Astrocyte of the hippocampus (primary cell): Measurements from ENCODE around the gene ADAMTS4.
A peak's percentile ranks its signal among the peaks of the same experiment; 100 is the strongest.

Source experiments
- DNase-seq: peaks from one replicate; pipeline ENCODE4 v3.0.0; 2011; ENCODE audit warnings: low read depth, low spot score

The ADAMTS4 gene

DNA sequence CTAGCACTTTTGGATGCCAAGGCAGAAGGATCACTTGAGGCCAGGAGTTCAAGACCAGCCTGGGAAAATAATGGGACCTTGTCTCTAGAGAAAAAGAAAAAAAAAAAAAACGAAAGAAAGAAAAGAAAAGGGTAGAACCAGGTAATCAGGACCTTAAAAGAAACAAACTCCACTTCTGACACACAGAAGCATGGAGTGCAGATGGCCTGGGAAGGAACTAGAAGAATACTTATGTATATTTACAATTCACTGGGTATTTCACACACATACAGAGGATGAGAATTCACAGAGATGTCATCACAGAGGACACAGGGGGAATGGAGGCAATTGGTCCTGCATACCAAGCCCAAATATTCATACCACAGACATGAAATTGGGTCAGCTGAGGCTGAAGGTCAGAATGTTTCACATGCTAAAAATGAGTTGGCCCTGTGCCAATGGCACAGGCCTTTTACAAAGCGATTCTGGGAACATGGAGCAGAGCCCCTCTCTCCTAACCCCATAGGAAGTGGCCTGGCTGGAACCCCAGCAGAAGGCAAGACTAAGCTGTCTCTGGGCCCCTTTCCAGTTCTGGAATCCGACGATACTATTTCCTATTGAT, 26.0 kb downstream of the ADAMTS4 start:
- DNase-seq, result peak; percentile 39

DNA sequence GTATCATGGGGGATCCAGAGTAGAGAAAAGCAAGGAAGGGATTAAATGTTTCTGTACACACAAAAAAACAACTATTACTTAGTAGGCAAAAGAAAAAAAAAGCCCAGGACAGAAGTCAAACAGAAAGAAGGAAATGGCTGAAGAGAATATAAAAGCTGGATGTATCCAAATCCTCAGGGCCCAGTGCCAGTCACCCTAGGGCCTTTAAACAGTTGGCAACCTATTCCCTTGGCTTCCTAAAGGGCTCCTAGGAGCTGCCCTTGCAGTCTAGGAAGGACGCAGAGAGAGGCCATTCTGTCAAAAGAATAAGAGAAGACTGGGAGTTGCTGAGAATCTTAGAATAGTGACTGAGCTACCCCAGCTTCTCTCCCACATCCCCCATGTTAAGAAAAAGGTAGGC, 26.5 kb downstream of the ADAMTS4 start:
- DNase-seq, result no peak

DNA sequence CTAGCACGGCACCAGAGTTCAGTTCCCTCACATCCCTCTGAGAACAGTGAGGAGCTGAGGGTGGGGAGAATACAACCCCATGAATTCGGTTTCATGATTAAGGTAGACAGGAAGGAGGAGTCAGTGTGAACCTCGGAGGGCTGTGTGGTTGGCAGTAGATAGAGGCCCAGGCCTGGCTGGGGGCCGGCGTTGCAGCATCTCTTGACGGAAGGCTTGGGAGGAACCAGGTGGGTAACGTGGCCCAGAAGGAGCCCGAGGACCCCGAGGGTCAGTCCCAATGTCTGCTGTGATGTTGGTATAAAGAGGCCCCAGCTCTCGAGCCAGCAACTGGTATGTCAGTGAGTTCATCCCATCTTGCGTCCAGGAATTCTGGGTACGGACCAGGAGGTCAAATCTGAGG, 27.2 kb downstream of the ADAMTS4 start:
- DNase-seq, result no peak

DNA sequence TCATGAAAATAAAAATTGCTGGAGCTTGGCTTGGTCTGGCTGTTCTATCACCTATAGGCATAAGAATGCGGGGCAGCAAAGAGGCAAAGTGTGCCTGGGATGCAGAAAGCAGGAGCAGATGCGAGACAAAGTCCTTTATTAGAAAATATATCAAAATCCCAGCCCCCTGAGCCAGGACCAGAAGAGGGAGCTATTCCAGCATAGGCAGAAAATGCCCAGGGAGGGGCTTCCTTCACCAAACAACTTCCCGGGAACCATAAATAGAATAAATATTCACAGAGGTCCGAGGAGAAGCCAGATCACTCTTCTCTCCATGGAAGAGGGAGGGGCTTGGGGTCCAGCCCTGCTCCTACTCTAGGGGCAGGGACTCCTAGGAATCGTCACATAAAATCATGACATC, 27.7 kb downstream of the ADAMTS4 start:
- DNase-seq, result no peak

DNA sequence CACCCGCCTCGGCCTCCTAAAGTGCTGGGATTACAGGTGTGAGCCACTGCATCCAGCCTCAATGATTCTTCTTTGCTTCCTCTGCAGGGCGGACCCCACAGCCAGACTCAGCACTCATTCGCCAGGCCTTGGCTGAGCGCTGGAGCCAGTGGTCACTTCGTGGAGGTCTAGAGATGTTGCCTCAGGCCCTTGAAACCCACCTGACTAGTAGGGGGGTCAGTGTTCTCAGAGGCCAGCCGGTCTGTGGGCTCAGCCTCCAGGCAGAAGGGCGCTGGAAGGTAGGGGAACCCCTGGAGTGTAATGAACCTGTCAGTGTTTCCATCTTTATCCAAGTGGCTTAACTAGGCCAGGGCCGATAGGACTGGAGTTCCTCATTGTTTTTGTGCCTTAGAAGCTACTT, 29.9 kb downstream of the ADAMTS4 start:
- DNase-seq, result no peak

DNA sequence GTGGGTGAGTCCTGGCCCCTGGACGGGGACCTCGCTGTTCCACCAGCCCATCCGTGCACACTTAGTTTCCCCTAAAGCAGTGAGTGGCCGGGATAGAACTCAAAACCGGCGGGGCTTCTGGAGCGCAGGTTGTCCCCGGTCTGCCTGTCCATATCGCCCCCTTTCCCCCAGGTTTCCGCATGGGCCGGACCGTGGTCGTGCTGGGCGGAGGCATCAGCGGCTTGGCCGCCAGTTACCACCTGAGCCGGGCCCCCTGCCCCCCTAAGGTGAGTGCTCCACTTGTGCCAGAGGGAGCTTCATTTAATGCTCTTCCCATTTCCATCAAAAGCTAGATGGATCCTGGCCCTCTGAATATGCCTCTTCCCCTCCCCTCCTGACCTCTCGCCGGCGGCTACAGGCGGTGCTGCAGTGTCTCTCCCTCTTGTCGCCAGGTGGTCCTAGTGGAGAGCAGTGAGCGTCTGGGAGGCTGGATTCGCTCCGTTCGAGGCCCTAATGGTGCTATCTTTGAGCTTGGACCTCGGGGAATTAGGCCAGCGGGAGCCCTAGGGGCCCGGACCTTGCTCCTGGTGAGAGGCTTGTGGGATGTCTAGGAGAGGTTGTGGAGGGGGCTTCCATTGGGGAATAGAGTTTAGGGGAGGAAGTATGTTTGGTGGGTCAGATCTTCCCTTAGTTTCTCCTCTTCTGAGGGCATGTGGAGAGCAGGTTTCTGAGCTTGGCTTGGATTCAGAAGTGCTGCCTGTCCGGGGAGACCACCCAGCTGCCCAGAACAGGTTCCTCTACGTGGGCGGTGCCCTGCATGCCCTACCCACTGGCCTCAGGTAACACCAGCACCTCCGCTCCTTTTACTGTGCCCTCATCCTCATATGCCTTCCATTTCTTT, 31.9 kb downstream of the ADAMTS4 start:
- peak; percentile 33 for DNase-seq

DNA sequence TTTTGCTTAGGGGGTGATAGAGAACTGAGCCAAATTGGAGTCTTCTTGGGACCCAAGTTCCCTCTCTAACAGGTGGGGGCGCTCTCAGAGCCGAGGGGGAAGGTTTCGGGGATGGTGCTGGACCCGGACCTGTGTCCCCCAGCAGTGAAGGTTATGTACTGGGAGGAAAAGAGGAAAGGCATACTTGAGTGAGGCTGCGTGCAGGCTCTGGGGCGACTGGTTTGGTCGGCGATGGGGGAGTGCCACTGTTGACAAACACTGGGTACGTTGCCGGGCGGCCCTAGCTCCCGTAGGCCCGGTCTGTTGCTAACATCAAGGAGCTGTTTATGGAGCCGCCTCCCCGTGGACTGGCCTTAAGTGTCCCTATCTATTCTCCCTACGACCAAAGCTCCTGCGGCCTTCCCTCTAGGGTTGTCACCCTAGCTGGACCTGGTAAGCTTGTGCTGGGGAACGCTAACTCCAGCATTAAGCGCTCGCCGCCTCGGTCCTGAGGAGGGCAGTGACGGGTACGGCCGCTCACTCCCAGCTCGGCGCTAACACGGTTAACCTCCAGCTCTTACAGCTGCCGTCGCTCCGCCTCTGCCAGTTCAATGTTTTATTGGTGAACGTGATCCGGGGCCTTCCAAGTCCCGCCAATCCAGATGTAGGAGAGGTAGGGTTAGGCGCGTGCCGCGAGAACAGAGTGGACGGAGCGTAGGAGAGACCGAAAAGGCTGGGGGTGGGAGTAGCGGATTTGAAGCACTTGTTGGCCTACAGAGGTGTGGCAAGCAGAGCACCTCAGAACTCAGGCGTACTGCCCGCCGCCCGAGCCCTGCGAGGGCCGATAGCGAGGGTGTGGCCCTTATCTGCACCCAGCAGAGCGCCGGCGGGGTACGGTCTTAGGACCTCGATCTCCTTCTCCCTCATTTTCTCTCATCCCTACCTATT, 32.8 kb downstream of the ADAMTS4 start, which contains the start of gene PPOX:
Gene PPOX (plus strand): TSS at position 685 of the 927 bp plus-strand sequence. CDS start 422 bp downstream, outside the sequence.
- DNase-seq, result peak; percentile 99

DNA sequence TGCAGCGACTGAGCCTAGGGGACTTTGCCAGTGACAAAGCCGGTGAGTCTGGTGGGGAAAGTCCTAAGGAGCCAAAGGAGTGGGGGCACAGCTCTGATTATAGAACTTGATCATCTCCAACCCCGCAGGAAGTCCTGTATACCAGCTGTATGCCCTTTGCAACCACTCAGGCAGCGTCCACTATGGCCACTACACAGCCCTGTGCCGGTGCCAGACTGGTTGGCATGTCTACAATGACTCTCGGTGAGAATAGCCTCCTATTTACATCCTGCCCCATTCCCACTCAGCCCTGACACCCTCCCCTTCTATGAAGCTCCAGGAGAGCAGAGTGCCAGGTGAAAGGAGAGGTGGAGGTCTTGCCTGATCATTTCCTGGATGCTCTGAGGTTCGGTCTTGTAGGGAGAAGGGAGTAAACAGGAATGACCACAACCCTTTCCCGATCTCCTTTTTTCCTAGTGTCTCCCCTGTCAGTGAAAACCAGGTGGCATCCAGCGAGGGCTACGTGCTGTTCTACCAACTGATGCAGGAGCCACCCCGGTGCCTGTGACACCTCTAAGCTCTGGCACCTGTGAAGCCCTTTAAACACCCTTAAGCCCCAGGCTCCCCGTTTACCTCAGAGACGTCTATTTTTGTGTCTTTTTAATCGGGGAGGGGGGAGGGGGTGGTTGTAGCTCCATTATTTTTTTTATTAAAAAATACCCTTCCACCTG, 33.8 kb downstream of the ADAMTS4 start:
- DNase-seq, result no peak

DNA sequence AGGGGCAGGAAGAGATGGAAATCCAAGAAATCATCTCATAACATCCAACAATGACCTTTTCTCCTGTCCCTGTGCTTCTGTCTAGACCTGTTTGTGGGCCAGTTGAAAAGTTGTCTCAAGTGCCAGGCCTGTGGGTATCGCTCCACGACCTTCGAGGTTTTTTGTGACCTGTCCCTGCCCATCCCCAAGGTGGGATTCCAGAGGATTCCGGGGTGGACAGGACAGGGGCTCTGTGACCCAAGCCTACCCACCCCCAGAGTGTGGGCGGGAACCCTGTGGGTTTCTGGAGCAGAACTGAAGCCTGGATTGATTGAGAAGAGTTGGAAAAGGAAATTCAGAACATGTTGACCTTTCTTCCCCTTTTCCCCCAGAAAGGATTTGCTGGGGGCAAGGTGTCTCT, 35.1 kb downstream of the ADAMTS4 start:
- DNase-seq, result no peak

DNA sequence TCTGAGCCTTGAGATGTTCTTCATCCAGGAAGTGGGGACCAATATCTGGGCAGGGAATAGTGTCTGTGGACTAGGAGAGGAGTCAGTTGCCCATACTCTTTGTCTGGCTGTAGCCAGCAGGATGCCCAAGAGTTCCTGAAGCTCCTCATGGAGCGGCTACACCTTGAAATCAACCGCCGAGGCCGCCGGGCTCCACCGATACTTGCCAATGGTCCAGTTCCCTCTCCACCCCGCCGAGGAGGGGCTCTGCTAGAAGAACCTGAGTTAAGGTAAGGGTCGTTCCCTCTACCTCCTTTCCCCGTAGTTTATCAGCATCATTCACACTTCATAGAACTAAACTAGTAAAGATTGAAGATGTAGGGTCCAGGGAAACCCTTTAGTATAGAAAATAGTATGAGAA, 36.0 kb downstream of the ADAMTS4 start:
- no peak for DNase-seq

DNA sequence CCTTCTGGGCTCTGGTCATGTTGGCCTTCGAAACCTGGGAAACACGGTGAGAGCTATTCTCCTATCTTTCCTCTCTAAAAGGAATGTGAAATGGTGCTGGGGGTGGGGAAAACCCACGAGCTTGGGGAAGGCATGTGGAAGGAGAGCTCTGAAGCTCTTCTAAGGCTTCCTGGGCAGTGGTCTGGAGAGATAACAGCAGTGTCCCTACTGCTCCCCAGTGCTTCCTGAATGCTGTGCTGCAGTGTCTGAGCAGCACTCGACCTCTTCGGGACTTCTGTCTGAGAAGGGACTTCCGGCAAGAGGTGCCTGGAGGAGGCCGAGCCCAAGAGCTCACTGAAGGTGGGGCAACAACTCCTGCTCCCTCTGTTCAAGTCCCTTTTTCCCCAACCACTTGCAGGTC, 36.8 kb downstream of the ADAMTS4 start:
- no peak for DNase-seq

DNA sequence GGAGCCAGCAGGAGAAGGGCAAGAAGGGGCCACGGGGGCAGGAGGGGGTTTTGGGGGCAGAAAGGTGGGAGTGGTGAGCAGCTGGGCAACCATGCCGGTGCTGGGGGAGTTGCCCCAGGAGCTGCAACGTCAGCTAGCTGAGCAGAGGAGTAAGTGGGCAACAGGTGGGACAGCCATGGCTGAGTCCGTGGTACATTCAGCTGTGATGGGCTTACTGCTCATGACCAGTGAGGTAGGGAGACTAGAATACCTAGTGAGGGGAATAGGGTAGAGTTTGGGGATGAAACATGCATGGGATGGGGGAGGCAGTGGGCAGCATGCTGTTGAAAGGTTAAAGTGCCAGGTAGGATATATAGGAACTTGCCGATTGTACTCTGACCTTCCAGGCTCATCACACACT, 37.2 kb downstream of the ADAMTS4 start:
- no peak for DNase-seq

DNA sequence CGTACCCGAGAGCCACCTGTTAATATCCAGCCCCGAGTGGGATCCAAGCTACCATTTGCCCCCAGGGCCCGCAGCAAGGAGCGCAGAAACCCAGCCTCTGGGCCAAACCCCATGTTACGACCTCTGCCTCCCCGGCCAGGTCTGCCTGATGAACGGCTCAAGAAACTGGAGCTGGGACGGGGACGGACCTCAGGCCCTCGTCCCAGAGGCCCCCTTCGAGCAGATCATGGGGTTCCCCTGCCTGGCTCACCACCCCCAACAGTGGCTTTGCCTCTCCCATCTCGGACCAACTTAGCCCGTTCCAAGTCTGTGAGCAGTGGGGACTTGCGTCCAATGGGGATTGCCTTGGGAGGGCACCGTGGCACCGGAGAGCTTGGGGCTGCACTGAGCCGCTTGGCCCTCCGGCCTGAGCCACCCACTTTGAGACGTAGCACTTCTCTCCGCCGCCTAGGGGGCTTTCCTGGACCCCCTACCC, 38.1 kb downstream of the ADAMTS4 start:
- no peak for DNase-seq

DNA sequence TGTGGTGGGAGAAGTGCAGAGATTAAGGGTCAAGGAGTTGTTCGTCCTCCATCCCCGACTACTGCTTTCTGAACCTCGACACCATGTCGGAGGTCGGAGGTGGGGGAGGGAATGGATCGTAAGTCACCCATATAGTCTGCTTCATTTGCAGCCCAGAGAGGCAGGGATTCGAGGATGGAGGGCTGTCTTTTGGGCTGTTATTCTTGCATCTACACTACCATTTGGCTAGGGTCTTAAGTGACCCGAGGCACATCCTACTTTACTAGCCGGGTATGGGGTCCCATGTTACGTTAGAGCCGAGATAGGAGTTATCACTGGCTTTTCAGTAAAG, 39.0 kb downstream of the ADAMTS4 start:
- DNase-seq, result no peak

DNA sequence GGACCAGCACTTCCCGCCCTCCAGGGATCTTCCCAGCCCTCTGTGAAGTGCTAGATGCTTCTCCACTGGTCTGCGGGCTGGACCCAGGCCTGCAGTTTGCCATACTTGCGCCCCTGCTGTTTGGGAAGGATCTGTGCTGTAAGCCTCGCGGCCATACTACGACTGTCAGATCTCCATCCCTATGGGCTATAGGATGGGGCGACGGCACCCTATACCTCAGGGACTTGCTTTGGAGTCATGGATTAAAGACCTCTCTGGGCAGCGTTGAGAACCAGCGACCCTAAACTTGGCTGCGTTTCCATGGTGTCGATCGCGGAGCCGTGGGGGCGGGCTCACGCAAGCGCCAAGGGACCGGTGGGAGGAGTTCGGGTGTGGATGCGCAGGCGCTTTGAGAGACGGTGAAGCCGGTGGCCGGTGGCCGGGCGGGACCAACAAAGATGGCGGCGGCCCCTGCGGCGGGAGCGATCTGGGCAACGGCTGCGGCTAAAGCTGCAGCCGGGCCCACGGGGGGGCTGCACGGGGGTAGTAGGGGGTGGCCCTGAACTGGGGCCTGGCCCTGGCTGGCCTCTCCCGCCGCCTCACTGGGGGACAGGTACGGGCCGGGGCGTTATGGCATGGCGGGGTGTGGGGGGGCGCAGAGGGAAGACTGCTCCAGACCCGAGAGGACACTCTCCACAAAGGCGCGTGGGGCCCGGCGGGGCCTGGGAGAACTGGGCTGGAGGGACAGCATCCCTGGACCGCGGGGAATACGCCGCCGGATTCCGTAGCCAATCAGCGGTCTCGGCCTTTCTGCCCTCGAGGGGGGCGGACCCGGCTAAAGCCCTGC, 39.6 kb downstream of the ADAMTS4 start, which contains the start of gene USP21:
Gene USP21 (plus strand): TSS at position 414 of the 826 bp plus-strand sequence. CDS start 1,141 bp downstream, outside the sequence.
- DNase-seq, result peak; percentile 97

DNA sequence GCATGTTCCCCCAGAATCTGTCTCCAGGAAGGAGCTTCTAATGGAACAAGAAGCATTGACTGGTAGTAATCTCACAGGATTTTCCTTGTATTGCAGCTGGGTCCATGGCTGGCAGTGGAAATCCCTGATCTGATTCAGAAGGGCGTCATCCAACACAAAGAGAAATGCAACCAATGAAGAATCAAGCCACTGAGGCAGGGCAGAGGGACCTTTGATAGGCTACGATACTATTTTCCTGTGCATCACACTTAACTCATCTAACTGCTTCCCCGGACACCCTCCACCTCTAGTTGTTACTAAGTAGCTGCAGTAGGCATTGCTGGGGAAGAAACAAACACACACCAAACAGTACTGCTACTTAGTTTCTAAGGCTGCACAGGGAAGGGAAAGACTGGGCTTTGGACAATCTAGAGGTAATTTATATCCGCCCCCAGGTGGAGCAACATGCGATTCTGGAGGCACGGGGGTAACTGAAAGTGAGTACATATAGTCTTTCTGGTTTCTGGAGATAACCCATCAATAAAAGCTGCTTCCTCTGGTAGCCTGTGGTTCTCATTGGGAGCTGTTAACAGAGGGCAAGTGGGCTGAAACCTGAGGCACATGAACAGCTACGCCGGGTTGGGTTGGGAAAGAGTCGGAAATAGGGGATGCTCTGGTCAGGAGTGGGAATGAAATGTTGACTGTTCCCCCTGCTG, 40.4 kb downstream of the ADAMTS4 start:
- DNase-seq, result no peak

DNA sequence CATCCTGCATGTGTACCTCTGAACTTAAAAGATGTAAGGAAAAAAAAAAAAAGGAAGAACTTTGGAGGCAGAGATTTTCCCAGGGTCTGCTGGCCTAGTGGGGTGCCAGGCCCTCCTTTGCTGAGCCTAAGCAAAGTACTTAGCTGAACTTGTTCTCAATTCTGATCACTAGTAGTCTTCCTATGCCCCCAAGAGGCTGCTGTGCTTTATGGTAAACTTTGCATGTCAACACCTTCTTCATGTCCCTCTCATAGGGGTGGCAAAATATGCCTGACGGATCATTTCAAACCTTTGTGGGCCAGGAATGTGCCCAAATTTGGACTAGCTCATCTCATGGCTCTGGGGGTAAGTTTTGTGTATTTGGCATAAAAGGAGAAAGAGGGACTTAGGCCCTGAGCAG, 41.0 kb downstream of the ADAMTS4 start:
- no peak for DNase-seq

DNA sequence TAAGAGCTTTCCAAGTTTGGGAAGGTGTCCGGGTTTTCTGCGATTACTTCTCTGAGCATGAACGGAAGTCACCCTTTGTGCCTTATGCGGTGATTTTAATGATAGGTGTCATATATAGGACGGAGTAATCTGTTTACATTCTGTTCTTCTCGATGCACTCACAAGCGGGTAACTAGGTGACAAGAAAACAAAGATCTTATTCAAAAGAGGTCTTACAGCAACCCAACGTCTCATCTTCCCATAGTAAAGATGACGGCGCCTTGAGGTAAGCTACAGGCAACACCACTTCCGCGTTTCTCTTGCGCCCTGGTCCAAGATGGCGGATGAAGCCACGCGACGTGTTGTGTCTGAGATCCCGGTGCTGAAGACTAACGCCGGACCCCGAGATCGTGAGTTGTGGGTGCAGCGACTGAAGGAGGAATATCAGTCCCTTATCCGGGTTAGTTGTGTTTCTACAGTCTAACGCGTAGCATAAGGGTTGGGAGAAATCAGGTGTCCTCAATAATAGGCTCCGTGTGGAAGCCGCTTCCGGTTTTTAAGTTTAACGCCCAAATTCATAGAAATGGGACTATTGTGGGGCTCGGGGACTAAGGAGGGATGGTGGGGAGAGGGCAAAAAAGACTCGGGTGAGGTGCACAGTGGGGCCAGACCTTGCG, 45.0 kb downstream of the ADAMTS4 start, which contains the start of gene UFC1:
Gene UFC1 (plus strand): TSS at position 297 of the 656 bp plus-strand sequence. CDS start 20 bp downstream, at position 317.
- peak; percentile 93 for DNase-seq

DNA sequence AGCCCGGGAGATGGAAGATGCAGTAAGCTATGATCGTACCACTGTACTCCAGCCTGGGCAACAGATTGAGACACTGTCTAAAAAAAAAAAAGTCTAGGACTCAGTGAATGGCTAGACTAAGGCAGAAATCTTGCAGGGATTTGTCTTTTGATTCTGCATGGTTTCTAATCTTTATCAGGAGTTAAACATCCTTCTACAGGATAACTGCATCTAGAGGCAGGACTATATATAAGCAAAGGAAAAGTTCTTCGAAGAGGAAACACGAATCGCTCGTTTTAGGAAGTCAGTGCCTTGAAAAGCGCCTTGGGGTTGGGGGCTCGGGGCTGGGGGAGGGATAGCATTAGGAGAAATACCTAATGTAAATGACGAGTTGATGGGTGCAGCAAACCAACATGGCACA, 45.7 kb downstream of the ADAMTS4 start:
- DNase-seq, result no peak
